ENCODE results near the gene SYNE4. TPM values are rescaled to one million over a fixed set of nuclear protein-coding genes. Genes with fewer than 3 reads are reported as not detected.
A peak's percentile ranks its signal among the peaks of the same experiment; 100 is the strongest.

SYNE4 gene
- total and polyA plus RNA-seq, 9 of the 15 experiments (the other 6 are each of a cell fraction or from before 2014, with no cell fraction given): 0.03 to 0.65 (median 0.29) TPM

- TF ChIP-seq HMGXB4 (CRISPR knock-in tag; IDR thresholded peaks at IDR 0.05) (no peak), SNRNP70 (optimal IDR thresholded peaks at IDR 0.05; ENCODE audit: low read depth, low read length) (no peak)
Measured at GRCh38 chr19:35959968-35960320, 48.7 kb downstream of the SYNE4 start (continued).

DNA sequence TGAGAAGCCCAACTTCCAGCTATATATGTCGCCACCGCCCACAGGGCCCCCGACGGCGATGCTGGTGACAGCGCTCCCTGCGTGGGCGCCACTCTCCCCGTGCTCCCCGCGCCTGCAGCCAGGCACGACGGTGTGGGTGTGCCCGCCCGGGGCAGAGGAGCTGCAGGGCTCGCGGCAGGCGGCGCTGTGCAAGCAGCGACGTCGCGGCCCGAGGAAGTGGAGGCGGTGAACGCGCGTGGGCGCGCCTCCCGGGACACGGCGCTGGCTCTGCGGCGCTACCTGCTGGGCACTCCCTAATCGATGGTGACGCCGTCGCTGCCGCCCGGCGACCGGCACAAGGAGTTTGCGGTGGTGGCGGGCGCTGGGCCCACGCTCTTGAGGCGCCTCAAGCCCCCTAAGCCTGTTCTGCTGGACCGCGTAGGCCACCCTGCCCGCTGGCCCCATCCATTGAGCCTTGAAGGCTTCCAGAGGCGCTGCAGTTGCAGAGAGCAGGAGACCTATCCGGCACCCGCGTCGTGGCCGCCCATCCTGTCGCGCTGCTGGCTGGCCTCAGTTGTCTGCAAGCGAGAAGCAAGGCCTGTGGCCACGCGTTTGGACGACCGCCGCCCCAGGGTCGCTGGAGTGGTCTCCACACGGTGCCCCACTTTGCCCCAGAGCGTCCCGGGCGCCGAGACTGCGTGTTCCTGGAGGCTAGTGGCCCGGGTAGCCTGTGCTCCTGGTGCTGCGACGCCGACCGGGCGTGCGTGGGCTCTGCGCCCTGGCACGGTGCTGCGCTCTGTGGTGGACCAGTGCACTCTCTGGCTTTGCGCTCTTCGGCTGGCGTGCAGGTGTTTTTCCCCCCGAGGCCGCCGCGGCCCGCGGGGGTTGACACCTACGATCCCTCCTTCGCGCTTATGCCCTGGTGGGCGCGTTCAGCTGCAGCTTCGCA, 49.3 kb downstream of the SYNE4 start:
- no TSS peak for BruUV-seq (replicated peaks)
- Histone ChIP-seq H3K4me3 (no peak overlapping the region), H4K20me1 (replicated peaks; ENCODE audit: control insufficient read depth, insufficient read depth, low read length) (no peaks in the 10 kb centered on the region), H3K9me3 (replicated peaks; ENCODE audit: control insufficient read depth, insufficient read depth, low read depth, low read length) (no peaks in the 10 kb centered on the region), H3K79me2 (ENCODE audit: control insufficient read depth, insufficient read depth, low read length) (no peaks in the 10 kb centered on the region), H3K27me3 (ENCODE audit: control insufficient read depth in 2 of 2, insufficient read depth in 2 of 2, low read length in 2 of 2) (peaks cover 30 to 45% of the 10 kb centered on the region in 2 experiments; a peak in 3 of 5 replicates), H3K9ac (ENCODE audit: insufficient read depth in 1 of 2, low read depth in 2 of 2, low read length in 2 of 2) (no peak overlapping the region), H3K4me1 (replicated peaks in 1 of 2; ENCODE audit: control insufficient read depth in 2 of 2, insufficient read depth in 2 of 2, low read length in 2 of 2) (peaks cover 0 to 14% of the 10 kb centered on the region in 2 experiments; a peak in 2 of 5 replicates), H3K27ac (ENCODE audit: extremely low read depth, low read depth, low read length) (no peak overlapping the region), H3K36me3 (ENCODE audit: control insufficient read depth, insufficient read depth, low read length) (no peaks in the 10 kb centered on the region), H2AFZ (ENCODE audit: low read depth, low read length) (no peak overlapping the region), H3K4me2 (ENCODE audit: insufficient read depth, low read length) (no peak overlapping the region), H3K9me1 (ENCODE audit: control insufficient read depth, insufficient read depth, low read length) (no peaks in the 10 kb centered on the region)
- ATAC-seq (peak; percentile 77), FAIRE-seq (no peak), DNase-seq (ENCODE audit: extremely low read depth in 1 of 4, low spot score in 3 of 4) (peak in 3 of 4 experiments; percentile 41 to 57 (median 54))
- ChIA-PET CTCF (ENCODE audit: low intra/inter-chr PET ratio) (no interaction called here), POLR2A (no interaction called here)
- intact Hi-C loops (cut with micrococcal nuclease): no loop called here
- 19% methylated on average over 62 of the region's 97 CpGs for WGBS (ENCODE audit: insufficient coverage, low coverage, missing lambda C conversion rate)
- in situ Hi-C loops (cut with MboI): no loop called here
- TF ChIP-seq NFXL1 (CRISPR knock-in tag; IDR thresholded peaks at IDR 0.05) (no peak), EGR1 (conservative IDR thresholded peaks at IDR 0.05) (peak; percentile 81), TBL1XR1 (IDR thresholded peaks at IDR 0.05; ENCODE audit: low read length in 2 of 2) (no peak), HOXB6 (CRISPR knock-in tag; IDR thresholded peaks at IDR 0.05; ENCODE audit: borderline replicate concordance) (no peak), CTCFL (IDR thresholded peaks at IDR 0.05; ENCODE audit: borderline replicate concordance, insufficient read depth, low read depth, low read length, poor library complexity, severe bottlenecking) (peak; percentile 4), CTCF (IDR thresholded peaks at IDR 0.05 in 2 of 3, conservative IDR thresholded peaks at IDR 0.05 in 1 of 3; ENCODE audit: insufficient read depth in 2 of 3, low read depth in 1 of 3, low read length in 3 of 3) (peak; percentile 20 to 72 (median 27); a peak in 4 of 6 replicates), PHB2 (IDR thresholded peaks at IDR 0.05; ENCODE audit: low read depth) (no peak)
- TF ChIP-seq, protein P1, sequence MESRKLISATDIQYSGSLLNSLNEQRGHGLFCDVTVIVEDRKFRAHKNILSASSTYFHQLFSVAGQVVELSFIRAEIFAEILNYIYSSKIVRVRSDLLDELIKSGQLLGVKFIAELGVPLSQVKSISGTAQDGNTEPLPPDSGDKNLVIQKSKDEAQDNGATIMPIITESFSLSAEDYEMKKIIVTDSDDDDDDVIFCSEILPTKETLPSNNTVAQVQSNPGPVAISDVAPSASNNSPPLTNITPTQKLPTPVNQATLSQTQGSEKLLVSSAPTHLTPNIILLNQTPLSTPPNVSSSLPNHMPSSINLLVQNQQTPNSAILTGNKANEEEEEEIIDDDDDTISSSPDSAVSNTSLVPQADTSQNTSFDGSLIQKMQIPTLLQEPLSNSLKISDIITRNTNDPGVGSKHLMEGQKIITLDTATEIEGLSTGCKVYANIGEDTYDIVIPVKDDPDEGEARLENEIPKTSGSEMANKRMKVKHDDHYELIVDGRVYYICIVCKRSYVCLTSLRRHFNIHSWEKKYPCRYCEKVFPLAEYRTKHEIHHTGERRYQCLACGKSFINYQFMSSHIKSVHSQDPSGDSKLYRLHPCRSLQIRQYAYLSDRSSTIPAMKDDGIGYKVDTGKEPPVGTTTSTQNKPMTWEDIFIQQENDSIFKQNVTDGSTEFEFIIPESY (CRISPR knock-in tag; IDR thresholded peaks at IDR 0.05): peak; percentile 64; the same call in 1 of the 2 replicates

Measured in K562 (cell line).